ENCODE data around the gene CABP1. TPM values are rescaled to one million over a fixed set of nuclear protein-coding genes. Genes with fewer than 3 reads are reported as not detected.

Gene CABP1
- total and polyA plus RNA-seq, 9 of the 15 experiments (the other 6 are each of a cell fraction or from before 2014, with no cell fraction given) = not detected

GRCh38 chr12:120654656-120655055 is 14.2 kb downstream of the CABP1 start (continued):
- TF ChIP-seq IRF1 (CRISPR knock-in tag; IDR thresholded peaks at IDR 0.05; ENCODE audit: borderline replicate concordance) (no peak), KLF1 (tag; IDR thresholded peaks at IDR 0.05) (no peak)

- CTCF ChIA-PET (ENCODE audit: low intra/inter-chr PET ratio) = no interaction called here
- Histone ChIP-seq H3K9me1 (ENCODE audit: control insufficient read depth, insufficient read depth, low read length) (no peaks in the 10 kb centered on the region), H3K36me3 (ENCODE audit: control insufficient read depth, insufficient read depth, low read length) (no peaks in the 10 kb centered on the region), H3K9me3 (replicated peaks; ENCODE audit: control insufficient read depth, insufficient read depth, low read depth, low read length) (no peaks in the 10 kb centered on the region), H4K20me1 (replicated peaks; ENCODE audit: control insufficient read depth, insufficient read depth, low read length) (no peaks in the 10 kb centered on the region; the same call in 1 of the 2 replicates), H3K4me1 (replicated peaks in 1 of 2; ENCODE audit: control insufficient read depth in 2 of 2, insufficient read depth in 2 of 2, low read length in 2 of 2) (peaks cover 0 to 5% of the 10 kb centered on the region in 2 experiments; a peak in 2 of 5 replicates), H3K9ac (ENCODE audit: insufficient read depth in 1 of 2, low read depth in 2 of 2, low read length in 2 of 2) (0 out of 4 replicates have a peak overlapping the region, but pooled peaks of 1 of the 2 experiments have one; percentile 15), H3K4me2 (ENCODE audit: insufficient read depth, low read length) (no peak overlapping the region), H3K27ac (ENCODE audit: extremely low read depth, low read depth, low read length) (no peak overlapping the region), H2AFZ (ENCODE audit: low read depth, low read length) (no peak overlapping the region), H3K4me3 (no peak overlapping the region), H3K27me3 (ENCODE audit: control insufficient read depth in 2 of 2, insufficient read depth in 2 of 2, low read length in 2 of 2) (peaks cover 53 to 94% of the 10 kb centered on the region in 2 experiments), H3K79me2 (ENCODE audit: control insufficient read depth, insufficient read depth, low read length) (no peaks in the 10 kb centered on the region)
- POLR2A ChIA-PET = interaction anchor here (0.6 kb wide), 1 partner anchor 806 kb away, joined by 3 read pairs; no protein-coding TSS in a partner anchor
- ATAC-seq (peak; percentile 72), DNase-seq (ENCODE audit: extremely low read depth in 1 of 4, low spot score in 3 of 4) (peak; percentile 22 to 35 (median 30)), FAIRE-seq (no peak)
- in situ Hi-C loops (cut with MboI) = loop anchor here (25.0 kb wide), 1 partner anchor 319 kb away; the partner anchor contains the start of gene PLA2G1B
- no TSS peak for BruUV-seq (replicated peaks)
- intact Hi-C loops (cut with micrococcal nuclease) = no loop called here
- WGBS (ENCODE audit: insufficient coverage, low coverage, missing lambda C conversion rate) = 6% methylated on average over 14 of the region's 14 CpGs
- TF ChIP-seq NRF1 (conservative IDR thresholded peaks at IDR 0.05 in 1 of 2, IDR thresholded peaks at IDR 0.05 in 1 of 2) = peak; percentile 62 to 65
- no peak for TF ChIP-seq ZNF280B (CRISPR knock-in tag; IDR thresholded peaks at IDR 0.05)
- TF ChIP-seq TRIM25 (IDR thresholded peaks at IDR 0.05; ENCODE audit: borderline replicate concordance) = no peak
- TF ChIP-seq SP2 (IDR thresholded peaks at IDR 0.05; ENCODE audit: extremely low read depth, low read depth, low read length, poor library complexity, severe bottlenecking) = no peak
- peak; percentile 77 for TF ChIP-seq NFE2 (IDR thresholded peaks at IDR 0.05; ENCODE audit: low read depth)
- TF ChIP-seq ZNF639 (CRISPR knock-in tag; conservative IDR thresholded peaks at IDR 0.05 in 1 of 2, IDR thresholded peaks at IDR 0.05 in 1 of 2) = no peak
- TF ChIP-seq MAFG (tag; conservative IDR thresholded peaks at IDR 0.05) = peak; percentile 61
- TF ChIP-seq ETV5 (CRISPR knock-in tag; IDR thresholded peaks at IDR 0.05; ENCODE audit: low read depth) = no peak
- TF ChIP-seq SREBF2 (CRISPR knock-in tag; IDR thresholded peaks at IDR 0.05) = no peak
- TF ChIP-seq CREM (IDR thresholded peaks at IDR 0.05; ENCODE audit: low read depth) = no peak
- TF ChIP-seq MXI1 (IDR thresholded peaks at IDR 0.05; ENCODE audit: low read depth, low read length) = no peak
Measured at GRCh38 chr12:120656008-120656407, 15.6 kb downstream of the CABP1 start.
